Heart left ventricle (tissue), 13 donors: ENCODE measurements around the gene CASD1.

ENCODE experiments used
- CTCF ChIP-seq, 12 donors: fragments of 200-600 bp; sonication (generic) in 4 of 12; IDR thresholded peaks; one replicate each; pipeline versions ENCODE4 v1.5.0 to v1.8.0; 2018 to 2022; ENCODE audit warnings: antibody characterized with exemption in 12 of 12, mild to moderate bottlenecking in 5 of 12
- POLR2A ChIP-seq, 2 donors: fragments of 450-650 bp; IDR thresholded peaks; one replicate each; pipeline ENCODE4 v1.6.1; 2017; ENCODE audit warnings: antibody characterized with exemption in 2 of 2, mild to moderate bottlenecking in 2 of 2, moderate library complexity in 2 of 2
- donor health status: ischemic (EF 13 %, LVEDD 7.1; RV severe dilation, severe dysfunction).
- donor health status: DM: no; HTN: yes; CAD: no.
- donor health status: DM: no; HTN: no; CAD: no.
- donor health status: ischemic (EF 25% LVEDD 6.9; RV normal size, moderate dysfunction).
- donor health status: ischemic (EF 25% LVEDD 5.7; RV mildly dilated, moderate dysfunction).
- donor health status: ischemic (EF 35%, LVEDD 5.7; RV mildly dilated, moderate dysfunction).
- donor health status: nonischemic (EF 11% LVEDD 7.7; RV severe dilation, severe dysfunction).
- donor health status: DM: yes; HTN: yes; CAD: no.
- donor health status: PGD.
- donor health status: ischemic (EF 29% LVEDD 5.4; RV normal size, mild dysfunction).
- donor health status: nonischemic (EF 23%, LVEDD 6.1; RV moderate dilation, normal function).

GRCh38 chr7:94509887-94510581 lies 425 bp downstream of the CASD1 start:
- TF ChIP-seq CTCF (IDR thresholded peaks at IDR 0.05): peak in 9 of 12 donors; percentile 9 to 52 (median 28)
- TF ChIP-seq POLR2A (IDR thresholded peaks at IDR 0.05): peak in 1 of 2 donors; percentile 41
